Effector memory CD8-positive, alpha-beta T cell (primary cell): ENCODE measurements around the gene SUGCT.

ENCODE experiments used
- ATAC-seq: fragments of 150-1000 bp; cut with Tn5 transposase; replicated peaks from 2 replicates; pipeline ENCODE4 v1.10.0; 2021; ENCODE audit warnings: mild to moderate bottlenecking, moderate library complexity
- DNase-seq, 3 experiments: peaks; one replicate each; pipeline ENCODE4 v3.0.0; 2021
- H3K27ac Mint-ChIP-seq, 2 donors: one replicate each; pipeline ENCODE4 v1.8.0; 2022; ENCODE audit warnings: mild to moderate bottlenecking in 2 of 2, mixed read lengths in 2 of 2, moderate library complexity in 2 of 2
- H3K27me3 Mint-ChIP-seq, 2 donors: one replicate each; pipeline ENCODE4 v1.8.0; 2022; ENCODE audit warnings: mixed read lengths in 2 of 2
- H3K36me3 Mint-ChIP-seq: one replicate; pipeline ENCODE4 v1.8.0; 2022; ENCODE audit warnings: mild to moderate bottlenecking, moderate library complexity, mixed read lengths; ENCODE audit not compliant: insufficient read depth
- H3K4me1 Mint-ChIP-seq, 2 donors: one replicate each; pipeline ENCODE4 v1.8.0; 2022; ENCODE audit warnings: low read depth in 2 of 2, mixed read lengths in 2 of 2
- H3K4me3 Mint-ChIP-seq, 2 donors: one replicate each; pipeline ENCODE4 v1.8.0; 2022; ENCODE audit warnings: mild to moderate bottlenecking in 2 of 2, mixed read lengths in 2 of 2, moderate library complexity in 2 of 2
- H3K9me3 Mint-ChIP-seq, 2 donors: one replicate each; pipeline ENCODE4 v1.8.0; 2022; ENCODE audit warnings: mixed read lengths in 2 of 2

The SUGCT gene

DNA sequence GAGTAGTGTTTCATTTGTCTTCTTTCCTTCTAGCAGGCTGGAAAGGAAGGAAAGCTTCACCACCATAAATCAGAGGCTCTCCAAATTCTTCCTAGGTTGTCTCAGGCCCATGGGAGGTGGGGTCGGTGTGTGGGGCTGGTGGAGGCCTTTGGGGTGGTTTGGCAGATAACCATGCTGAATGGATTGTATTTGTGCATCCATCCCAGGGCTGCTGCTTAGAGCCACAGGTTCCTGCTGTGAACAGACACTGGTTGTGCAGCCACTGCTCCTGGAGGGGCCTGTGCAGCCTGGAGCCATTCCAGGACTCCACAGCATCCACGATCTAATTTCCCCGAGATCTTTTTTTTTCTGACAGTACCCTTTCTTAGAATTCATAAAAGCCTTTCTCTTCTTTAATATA, 741.8 kb downstream of the SUGCT start:
- Mint-ChIP-seq H3K4me3 (no peak overlapping the region), H3K36me3 (no peaks in the 10 kb centered on the region), H3K4me1 (no peaks in the 10 kb centered on the region), H3K27ac (no peak overlapping the region), H3K9me3 (peaks cover 5 to 18% of the 10 kb centered on the region in 2 donors), H3K27me3 (no peaks in the 10 kb centered on the region)
- no peak for DNase-seq
- ATAC-seq, result no peak

DNA sequence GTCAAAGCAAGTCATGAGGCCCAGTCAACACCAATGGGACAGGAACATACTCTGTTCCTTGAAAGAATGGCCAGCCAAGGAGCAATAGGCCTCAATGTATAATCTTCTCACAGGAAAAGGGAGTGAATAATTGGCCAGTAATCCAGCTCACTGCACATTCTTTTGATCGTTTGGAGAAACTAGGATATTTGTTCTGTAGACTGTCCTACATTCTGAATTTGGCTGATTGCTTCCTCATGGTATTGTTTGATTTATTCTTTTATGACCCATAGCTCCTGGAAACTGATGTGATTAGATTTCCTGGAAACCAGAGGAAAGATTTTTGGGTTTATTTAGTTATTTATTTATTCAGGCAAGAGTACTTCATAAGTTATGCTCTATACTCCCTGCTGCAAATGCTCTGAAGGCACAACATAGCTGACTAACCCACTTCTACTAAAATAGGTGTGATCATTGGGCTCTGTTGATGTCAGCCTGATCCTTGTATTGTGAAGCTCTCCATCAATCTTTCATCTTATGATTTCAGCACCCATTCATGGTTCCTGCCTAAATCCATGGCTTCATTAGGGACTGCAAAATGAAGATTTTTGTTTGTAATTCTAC, 745.2 kb downstream of the SUGCT start:
- Mint-ChIP-seq H3K4me1 (no peaks in the 10 kb centered on the region), H3K27ac (no peak overlapping the region), H3K36me3 (no peaks in the 10 kb centered on the region), H3K27me3 (no peaks in the 10 kb centered on the region), H3K9me3 (peaks cover 6 to 21% of the 10 kb centered on the region in 2 donors), H3K4me3 (no peak overlapping the region)
- DNase-seq (no peak), ATAC-seq (no peak)

GRCh38 chr7:40880581-40880980, 745.8 kb downstream of the SUGCT start:
- ATAC-seq, result no peak
- DNase-seq, result no peak
- no peaks in the 10 kb centered on the region for H3K36me3 Mint-ChIP-seq
- H3K27me3 Mint-ChIP-seq, result no peaks in the 10 kb centered on the region
- H3K4me1 Mint-ChIP-seq, result no peaks in the 10 kb centered on the region
- no peak overlapping the region for H3K4me3 Mint-ChIP-seq
- H3K27ac Mint-ChIP-seq, result no peak overlapping the region
- peaks cover 6 to 25% of the 10 kb centered on the region in 2 donors for H3K9me3 Mint-ChIP-seq

- Mint-ChIP-seq H3K36me3 (no peaks in the 10 kb centered on the region), H3K27ac (no peak overlapping the region), H3K27me3 (no peaks in the 10 kb centered on the region), H3K9me3 (peaks cover 9 to 27% of the 10 kb centered on the region in 2 donors), H3K4me1 (no peaks in the 10 kb centered on the region), H3K4me3 (no peak overlapping the region)
- ATAC-seq, result no peak
- no peak for DNase-seq
Observed at GRCh38 chr7:40881405-40881926, 746.7 kb downstream of the SUGCT start.

DNA sequence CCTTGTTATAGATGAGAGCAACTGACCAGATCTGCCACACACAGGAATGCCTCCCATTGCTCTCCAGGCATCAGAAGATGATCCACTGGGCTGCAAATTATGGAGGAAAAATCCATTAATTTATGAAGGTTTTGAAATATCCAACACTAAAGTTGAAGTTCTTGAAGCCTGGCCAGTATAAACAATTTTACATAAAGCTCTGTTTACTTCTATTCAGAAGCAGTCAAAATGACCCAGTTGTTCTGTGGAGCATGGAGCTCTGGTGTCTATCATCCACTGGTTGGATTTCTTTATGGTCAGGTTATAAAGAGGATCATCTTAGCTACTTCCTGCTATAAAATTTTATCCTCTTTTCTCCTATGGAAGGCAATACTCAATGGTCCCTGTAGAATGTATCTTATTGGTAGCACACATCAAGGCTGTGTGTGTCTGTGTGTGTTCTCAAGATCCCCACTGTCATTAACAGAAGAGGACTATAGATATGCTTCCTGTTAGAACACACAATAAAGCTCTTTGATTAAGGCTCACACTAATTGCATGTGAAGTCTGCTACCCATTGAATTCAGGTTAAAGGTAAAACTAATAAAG, 747.4 kb downstream of the SUGCT start:
- H3K4me3 Mint-ChIP-seq, result no peak overlapping the region
- no peak overlapping the region for H3K27ac Mint-ChIP-seq
- H3K36me3 Mint-ChIP-seq, result no peaks in the 10 kb centered on the region
- no peak for DNase-seq
- ATAC-seq, result no peak
- H3K4me1 Mint-ChIP-seq, result no peaks in the 10 kb centered on the region
- no peaks in the 10 kb centered on the region for H3K27me3 Mint-ChIP-seq
- peaks cover 12 to 26% of the 10 kb centered on the region in 2 donors for H3K9me3 Mint-ChIP-seq

GRCh38 chr7:40883826-40884225, 749.0 kb downstream of the SUGCT start:
- H3K4me3 Mint-ChIP-seq, result no peak overlapping the region
- no peak for DNase-seq
- H3K27me3 Mint-ChIP-seq, result no peaks in the 10 kb centered on the region
- no peak for ATAC-seq
- no peaks in the 10 kb centered on the region for H3K4me1 Mint-ChIP-seq
- peaks cover 15 to 41% of the 10 kb centered on the region in 2 donors for H3K9me3 Mint-ChIP-seq
- H3K27ac Mint-ChIP-seq, result no peak overlapping the region
- H3K36me3 Mint-ChIP-seq, result no peaks in the 10 kb centered on the region

GRCh38 chr7:40884241-40884640, 749.4 kb downstream of the SUGCT start:
- ATAC-seq, result no peak
- Mint-ChIP-seq H3K27me3 (no peaks in the 10 kb centered on the region), H3K27ac (no peak overlapping the region), H3K9me3 (peaks cover 15 to 42% of the 10 kb centered on the region in 2 donors), H3K36me3 (no peaks in the 10 kb centered on the region), H3K4me1 (no peaks in the 10 kb centered on the region), H3K4me3 (no peak overlapping the region)
- no peak for DNase-seq

- DNase-seq (no peak), ATAC-seq (no peak)
- H3K4me3 Mint-ChIP-seq, result no peak overlapping the region
- H3K27me3 Mint-ChIP-seq, result no peaks in the 10 kb centered on the region
- no peak overlapping the region for H3K27ac Mint-ChIP-seq
- H3K36me3 Mint-ChIP-seq, result no peaks in the 10 kb centered on the region
- no peaks in the 10 kb centered on the region for H3K4me1 Mint-ChIP-seq
- H3K9me3 Mint-ChIP-seq, result peaks cover 17 to 42% of the 10 kb centered on the region in 2 donors
Observed at GRCh38 chr7:40885503-40885902, 750.7 kb downstream of the SUGCT start.

DNA sequence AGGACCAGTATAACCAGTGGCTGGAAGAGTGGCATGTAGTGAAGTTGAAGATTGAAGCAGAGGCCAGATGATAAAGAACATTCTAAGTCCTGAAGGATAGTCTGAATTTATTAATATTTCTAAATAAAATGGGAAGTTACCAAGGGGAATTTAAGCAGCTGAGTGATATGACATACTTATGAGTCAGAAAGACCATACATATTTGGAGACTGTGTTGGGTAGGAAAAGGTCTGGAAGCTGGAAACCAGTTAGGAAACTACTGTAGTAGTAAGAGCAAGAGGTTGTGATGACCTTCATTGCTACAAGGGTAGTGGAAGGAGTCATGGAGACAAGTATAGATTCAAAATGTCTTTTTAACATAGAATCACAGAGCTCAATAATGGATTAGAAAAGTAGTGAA, 752.3 kb downstream of the SUGCT start:
- Mint-ChIP-seq H3K4me1 (no peaks in the 10 kb centered on the region), H3K36me3 (no peaks in the 10 kb centered on the region), H3K4me3 (no peak overlapping the region), H3K9me3 (peaks cover 18 to 42% of the 10 kb centered on the region in 2 donors), H3K27me3 (no peaks in the 10 kb centered on the region), H3K27ac (no peak overlapping the region)
- DNase-seq, result no peak
- no peak for ATAC-seq

- Mint-ChIP-seq H3K4me1 (no peaks in the 10 kb centered on the region), H3K4me3 (no peak overlapping the region), H3K27me3 (no peaks in the 10 kb centered on the region), H3K9me3 (peaks cover 16 to 42% of the 10 kb centered on the region in 2 donors), H3K27ac (no peak overlapping the region), H3K36me3 (no peaks in the 10 kb centered on the region)
- DNase-seq, result no peak
- ATAC-seq, result no peak
Observed at GRCh38 chr7:40888499-40888898, 753.7 kb downstream of the SUGCT start.

GRCh38 chr7:40889099-40889498, 754.3 kb downstream of the SUGCT start:
- Mint-ChIP-seq H3K4me1 (no peaks in the 10 kb centered on the region), H3K27me3 (no peaks in the 10 kb centered on the region), H3K4me3 (no peak overlapping the region), H3K9me3 (peaks cover 16 to 42% of the 10 kb centered on the region in 2 donors), H3K36me3 (no peaks in the 10 kb centered on the region), H3K27ac (no peak overlapping the region)
- DNase-seq (no peak), ATAC-seq (no peak)

- DNase-seq, result no peak
- ATAC-seq, result no peak
- Mint-ChIP-seq H3K27me3 (no peaks in the 10 kb centered on the region), H3K27ac (no peak overlapping the region), H3K36me3 (no peaks in the 10 kb centered on the region), H3K4me3 (no peak overlapping the region), H3K9me3 (peaks cover 14 to 38% of the 10 kb centered on the region in 2 donors), H3K4me1 (no peaks in the 10 kb centered on the region)
Observed at GRCh38 chr7:40889539-40889938, 754.7 kb downstream of the SUGCT start.

GRCh38 chr7:40890088-40890692, 755.4 kb downstream of the SUGCT start:
- ATAC-seq, result no peak
- no peaks in the 10 kb centered on the region for H3K27me3 Mint-ChIP-seq

GRCh38 chr7:40891232-40891631, 756.4 kb downstream of the SUGCT start:
- H3K27me3 Mint-ChIP-seq, result no peaks in the 10 kb centered on the region
- H3K36me3 Mint-ChIP-seq, result no peaks in the 10 kb centered on the region
- peaks cover 14 to 29% of the 10 kb centered on the region in 2 donors for H3K9me3 Mint-ChIP-seq
- no peaks in the 10 kb centered on the region for H3K4me1 Mint-ChIP-seq
- ATAC-seq (no peak), DNase-seq (no peak)
- H3K27ac Mint-ChIP-seq, result no peak overlapping the region
- no peak overlapping the region for H3K4me3 Mint-ChIP-seq

More at GRCh38 chr7:40890088-40890692, 755.4 kb downstream of the SUGCT start:
- no peak for DNase-seq
- Mint-ChIP-seq H3K36me3 (no peaks in the 10 kb centered on the region), H3K9me3 (peaks cover 16 to 39% of the 10 kb centered on the region in 2 donors), H3K4me1 (no peaks in the 10 kb centered on the region), H3K27ac (no peak overlapping the region), H3K4me3 (no peak overlapping the region)
